ENCODE measurements around the gene DOK7. TPM values are rescaled to one million over a fixed set of nuclear protein-coding genes. Genes with fewer than 3 reads are reported as not detected.
A peak's percentile ranks its signal among the peaks of the same experiment; 100 is the strongest.

Gene DOK7
- total and polyA plus RNA-seq, 9 donors: 0.19 to 33.4 (median 2.2) TPM; not detected in 3

DNA sequence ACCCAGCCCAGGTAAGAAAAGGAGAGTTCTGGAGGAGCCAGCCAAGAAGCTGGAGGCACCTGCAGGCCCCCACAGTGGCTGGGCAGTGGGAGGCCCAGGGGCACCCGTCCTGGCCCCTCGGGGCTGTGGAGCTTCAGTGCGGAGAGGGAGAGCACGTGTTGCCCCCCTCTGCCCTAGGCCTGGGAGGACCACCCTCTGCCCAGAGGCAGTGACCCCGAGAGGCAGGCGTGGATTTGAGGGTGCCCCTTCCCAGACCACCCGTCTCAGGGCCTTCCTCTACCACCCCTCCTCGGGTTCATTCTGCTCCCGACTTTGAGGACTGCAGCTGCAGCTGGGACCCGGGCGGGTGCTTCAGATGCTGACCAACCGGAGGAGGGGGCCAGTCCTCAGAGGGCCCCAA, 33.5 kb upstream of the DOK7 start:
- no peaks in the 10 kb centered on the region for H3K27me3 ChIP-seq
- intact Hi-C loops (cut with DNase I): no loop called here
- DNase-seq: no peak
- no peak overlapping the region for H3K27ac ChIP-seq
- no peaks in the 10 kb centered on the region for H3K9me3 ChIP-seq
- H3K4me1 ChIP-seq (ENCODE audit: insufficient read depth): no peaks in the 10 kb centered on the region
- H3K36me3 ChIP-seq: no peaks in the 10 kb centered on the region
- TF ChIP-seq POLR2A (IDR thresholded peaks at IDR 0.05) (no peak), EP300 (IDR thresholded peaks at IDR 0.05) (no peak)
- TF ChIP-seq, protein P1, sequence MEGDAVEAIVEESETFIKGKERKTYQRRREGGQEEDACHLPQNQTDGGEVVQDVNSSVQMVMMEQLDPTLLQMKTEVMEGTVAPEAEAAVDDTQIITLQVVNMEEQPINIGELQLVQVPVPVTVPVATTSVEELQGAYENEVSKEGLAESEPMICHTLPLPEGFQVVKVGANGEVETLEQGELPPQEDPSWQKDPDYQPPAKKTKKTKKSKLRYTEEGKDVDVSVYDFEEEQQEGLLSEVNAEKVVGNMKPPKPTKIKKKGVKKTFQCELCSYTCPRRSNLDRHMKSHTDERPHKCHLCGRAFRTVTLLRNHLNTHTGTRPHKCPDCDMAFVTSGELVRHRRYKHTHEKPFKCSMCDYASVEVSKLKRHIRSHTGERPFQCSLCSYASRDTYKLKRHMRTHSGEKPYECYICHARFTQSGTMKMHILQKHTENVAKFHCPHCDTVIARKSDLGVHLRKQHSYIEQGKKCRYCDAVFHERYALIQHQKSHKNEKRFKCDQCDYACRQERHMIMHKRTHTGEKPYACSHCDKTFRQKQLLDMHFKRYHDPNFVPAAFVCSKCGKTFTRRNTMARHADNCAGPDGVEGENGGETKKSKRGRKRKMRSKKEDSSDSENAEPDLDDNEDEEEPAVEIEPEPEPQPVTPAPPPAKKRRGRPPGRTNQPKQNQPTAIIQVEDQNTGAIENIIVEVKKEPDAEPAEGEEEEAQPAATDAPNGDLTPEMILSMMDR (IDR thresholded peaks at IDR 0.05): no peak
- WGBS, 3 donors: 87 to 92% (median 88%) methylated on average over 12 of the region's 12 CpGs
- H3K4me3 ChIP-seq: no peak overlapping the region

DNA sequence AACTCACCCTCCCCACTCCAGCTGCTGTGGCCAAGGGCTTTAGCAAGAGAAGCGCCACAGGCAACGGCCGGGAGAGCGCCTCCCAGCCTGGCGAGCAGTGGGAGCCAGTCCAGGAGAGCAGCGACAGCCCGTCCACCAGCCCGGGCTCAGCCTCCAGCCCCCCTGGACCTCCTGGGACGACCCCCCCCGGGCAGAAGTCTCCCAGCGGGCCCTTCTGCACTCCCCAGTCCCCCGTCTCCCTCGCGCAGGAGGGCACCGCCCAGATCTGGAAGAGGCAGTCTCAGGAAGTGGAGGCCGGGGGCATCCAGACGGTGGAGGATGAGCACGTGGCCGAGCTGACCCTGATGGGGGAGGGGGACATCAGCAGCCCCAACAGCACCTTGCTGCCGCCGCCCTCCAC, 32.6 kb upstream of the DOK7 start:
- Histone ChIP-seq H3K4me3 (no peak overlapping the region), H3K9me3 (no peaks in the 10 kb centered on the region), H3K27me3 (no peaks in the 10 kb centered on the region), H3K4me1 (ENCODE audit: insufficient read depth) (no peaks in the 10 kb centered on the region), H3K36me3 (no peaks in the 10 kb centered on the region), H3K27ac (no peak overlapping the region)
- intact Hi-C loops (cut with DNase I): no loop called here
- TF ChIP-seq, protein P1 (IDR thresholded peaks at IDR 0.05): no peak
- TF ChIP-seq EP300 (IDR thresholded peaks at IDR 0.05): no peak
- WGBS, 3 donors: 75 to 81% (median 76%) methylated on average over 11 to 21 of the region's 21 CpGs
- no peak for DNase-seq

DNA sequence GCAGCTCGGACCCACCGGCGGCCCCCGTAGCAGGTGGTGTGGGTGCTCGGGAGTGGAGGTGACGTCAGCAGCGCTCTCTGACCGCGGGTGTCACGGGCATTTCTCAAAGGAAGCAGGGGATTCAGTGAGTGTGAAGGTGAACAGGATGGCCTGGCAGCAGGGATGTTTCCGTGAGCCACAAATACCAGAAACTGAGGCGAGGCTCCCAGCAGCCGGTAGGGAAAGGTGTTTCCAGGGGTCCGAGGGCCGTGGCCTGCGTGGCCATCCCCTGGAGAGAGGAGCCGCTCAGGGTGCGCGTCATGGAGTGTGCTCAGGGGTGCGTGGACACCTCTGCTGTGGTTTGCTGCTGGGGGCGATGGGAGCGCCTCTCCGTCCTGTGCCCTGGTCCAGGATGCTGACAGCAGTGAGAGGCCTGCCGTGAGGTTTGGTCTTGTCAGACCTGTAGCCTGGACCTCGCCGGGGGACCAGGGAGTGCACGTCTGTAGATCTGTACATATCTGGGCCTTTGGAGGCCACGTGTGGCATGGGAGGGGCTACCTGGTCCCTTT, 31.6 kb upstream of the DOK7 start:
- no peak overlapping the region for H3K4me3 ChIP-seq
- no peak for TF ChIP-seq EP300 (IDR thresholded peaks at IDR 0.05)
- TF ChIP-seq POLR2A (IDR thresholded peaks at IDR 0.05): no peak
- TF ChIP-seq, protein P1 (IDR thresholded peaks at IDR 0.05): no peak
- H3K27me3 ChIP-seq: no peaks in the 10 kb centered on the region
- WGBS, 3 donors: 91 to 92% (median 92%) methylated on average over 28 of the region's 28 CpGs
- no peak for DNase-seq
- H3K9me3 ChIP-seq: no peaks in the 10 kb centered on the region
- intact Hi-C loops (cut with DNase I): no loop called here
- H3K4me1 ChIP-seq (ENCODE audit: insufficient read depth): no peaks in the 10 kb centered on the region
- H3K36me3 ChIP-seq: no peaks in the 10 kb centered on the region
- H3K27ac ChIP-seq: no peak overlapping the region

DNA sequence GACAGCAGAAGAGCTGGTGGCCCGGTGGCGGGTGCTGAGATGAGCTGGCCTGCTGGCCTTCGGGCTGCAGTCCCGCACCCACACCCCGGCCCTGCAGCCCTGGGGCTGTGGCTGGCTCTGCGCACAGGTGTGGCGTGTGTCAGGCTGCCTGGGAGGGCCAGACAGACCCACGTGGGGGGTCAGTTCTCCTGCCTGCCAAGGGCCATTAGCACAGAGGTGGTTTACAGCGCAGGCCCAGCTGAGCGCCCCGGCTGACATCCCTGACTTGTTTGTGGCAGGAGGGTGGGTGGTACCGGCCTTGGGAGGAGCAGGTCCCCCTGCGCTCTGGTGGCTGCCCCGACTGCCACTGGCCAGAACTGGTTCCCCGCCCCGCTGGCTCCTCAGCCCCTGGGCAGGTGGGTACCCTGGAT, 30.7 kb upstream of the DOK7 start:
- H3K27me3 ChIP-seq: no peaks in the 10 kb centered on the region
- H3K4me1 ChIP-seq (ENCODE audit: insufficient read depth): no peaks in the 10 kb centered on the region
- no peaks in the 10 kb centered on the region for H3K9me3 ChIP-seq
- H3K27ac ChIP-seq: no peak overlapping the region
- no peak overlapping the region for H3K4me3 ChIP-seq
- H3K36me3 ChIP-seq: no peaks in the 10 kb centered on the region
- intact Hi-C loops (cut with DNase I): no loop called here
- DNase-seq: peak in 1 of 5 donors; percentile 10
- TF ChIP-seq EP300 (IDR thresholded peaks at IDR 0.05): no peak
- no peak for TF ChIP-seq POLR2A (IDR thresholded peaks at IDR 0.05)
- TF ChIP-seq, protein P1 (IDR thresholded peaks at IDR 0.05): no peak
- WGBS, 3 donors: 85 to 88% (median 87%) methylated on average over 15 to 16 of the region's 16 CpGs
